Stomach (tissue), 9 donors: Measurements from ENCODE around the gene ITGB4. TPM values are rescaled to one million over a fixed set of nuclear protein-coding genes. Genes with fewer than 3 reads are reported as not detected.

Experiments
- DNase-seq, 2 donors: peaks; one replicate each; pipeline versions ENCODE4 v3.0.0 to v3.0.0-alpha.2; 2013 to 2019
- H3K27ac ChIP-seq, 5 donors: fragments of 200-600 bp in 4 of 5; sonication (generic) in 4 of 5; one replicate each; pipeline ENCODE4 v1.5.1; 2013 to 2019; ENCODE audit warnings: mild to moderate bottlenecking in 1 of 5, moderate library complexity in 1 of 5
- H3K27me3 ChIP-seq, 3 donors: fragments of 200-600 bp; sonication (generic); one replicate each; pipeline ENCODE4 v1.5.1; 2017 to 2019; ENCODE audit warnings: mixed run types in 1 of 3
- H3K36me3 ChIP-seq, 4 donors: fragments of 200-600 bp; sonication (generic); 1 replicate in 3 of 4; 2 replicates in 1 of 4; pipeline ENCODE4 v1.5.1; 2016 to 2019
- H3K4me1 ChIP-seq, 4 donors: fragments of 200-600 bp; sonication (generic); one replicate each; pipeline ENCODE4 v1.5.1; 2016 to 2019
- H3K4me3 ChIP-seq, 4 donors: fragments of 200-600 bp; sonication (generic) in 3 of 4; one replicate each; pipeline ENCODE4 v1.5.1; 2016 to 2019; ENCODE audit warnings: mild to moderate bottlenecking in 1 of 4
- H3K9me3 ChIP-seq, 4 donors: fragments of 200-600 bp; sonication (generic); one replicate each; pipeline ENCODE4 v1.5.1; 2016 to 2019
- EP300 ChIP-seq: sonication (generic); formaldehyde crosslinking; IDR thresholded peaks from one replicate; pipeline ENCODE4 v1.6.1; 2017; ENCODE audit warnings: antibody characterized with exemption
- POLR2A ChIP-seq, 4 donors: fragments of 450-650 bp; IDR thresholded peaks; one replicate each; pipeline ENCODE4 v1.6.1; 2016; ENCODE audit warnings: antibody characterized with exemption in 4 of 4, control low read depth in 2 of 4, mild to moderate bottlenecking in 1 of 4, moderate library complexity in 1 of 4
- POLR2AphosphoS5 ChIP-seq, 3 donors: sonication (generic); formaldehyde crosslinking; IDR thresholded peaks; one replicate each; pipeline ENCODE4 v1.6.1; 2016; ENCODE audit warnings: antibody characterized with exemption in 3 of 3
- WGBS, 5 donors: extraction: QIAGEN DNeasy Blood & Tissue Kit in 3 of 5; methylation state at CpG; one replicate each; pipeline versions ENCODE4 v1.1.5 to v1.1.7; 2013 to 2018; 5-methylcytosine and 5-hydroxymethylcytosine counted together
- intact Hi-C: fragments of 100-400 bp; cut with DNase I; formaldehyde crosslinking; loops from one replicate; pipeline ENCODE4 v1.15.1; 2023; ENCODE audit warnings: low total_unique reads
- polyA plus RNA-seq, 3 donors: library from polyadenylated mRNA; stranded (reverse); fragments of 200-250 nt; gene quantifications; one replicate each; pipeline ENCODE4 v1.2.3, GENCODE V29; 2013
- total RNA-seq, 5 donors: library from RNA; depleted of rRNA; stranded (reverse); fragments of >200 nt; gene quantifications; one replicate each; pipeline versions ENCODE4 v1.1.0 to v1.2.3, GENCODE V29; 2014 to 2016
- TF ChIP-seq, protein P1 (sequence below), 7 experiments: fragments of 450-650 bp in 4 of 7; fragments of 200-600 bp in 3 of 7; sonication (generic) in 3 of 7; IDR thresholded peaks; one replicate each; pipeline ENCODE4 v1.5.1; 2016 to 2019; ENCODE audit warnings: antibody characterized with exemption in 7 of 7, control low read depth in 2 of 7, mild to moderate bottlenecking in 1 of 7
- donor health status: healthy with polysubstance abuse.
- donor health status: Bipolar disorder and iron deficiency.
- donor health status: healthy.

The ITGB4 gene
- total and polyA plus RNA-seq, 8 donors = 33.6 to 137 (median 92.6) TPM

GRCh38 chr17:75763269-75763607 is 42.0 kb downstream of the ITGB4 start:
- Histone ChIP-seq H3K27me3 (no peaks in the 10 kb centered on the region), H3K9me3 (no peaks in the 10 kb centered on the region), H3K4me1 (peaks cover 19 to 31% (median 25%) of the 10 kb centered on the region in 4 donors), H3K27ac (peak overlapping the region in 1 of 5 donors; percentile 89), H3K4me3 (no peak overlapping the region), H3K36me3 (peaks cover 7 to 29% (median 26%) of the 10 kb centered on the region in 4 donors)
- intact Hi-C loops = no loop called here
- WGBS, 5 donors = 91 to 96% (median 94%) methylated on average over 2 to 3 of the region's 3 CpGs
- DNase-seq = no peak
- TF ChIP-seq POLR2A (IDR thresholded peaks at IDR 0.05) = no peak
- no peak for TF ChIP-seq POLR2AphosphoS5 (IDR thresholded peaks at IDR 0.05)
- TF ChIP-seq, protein P1, sequence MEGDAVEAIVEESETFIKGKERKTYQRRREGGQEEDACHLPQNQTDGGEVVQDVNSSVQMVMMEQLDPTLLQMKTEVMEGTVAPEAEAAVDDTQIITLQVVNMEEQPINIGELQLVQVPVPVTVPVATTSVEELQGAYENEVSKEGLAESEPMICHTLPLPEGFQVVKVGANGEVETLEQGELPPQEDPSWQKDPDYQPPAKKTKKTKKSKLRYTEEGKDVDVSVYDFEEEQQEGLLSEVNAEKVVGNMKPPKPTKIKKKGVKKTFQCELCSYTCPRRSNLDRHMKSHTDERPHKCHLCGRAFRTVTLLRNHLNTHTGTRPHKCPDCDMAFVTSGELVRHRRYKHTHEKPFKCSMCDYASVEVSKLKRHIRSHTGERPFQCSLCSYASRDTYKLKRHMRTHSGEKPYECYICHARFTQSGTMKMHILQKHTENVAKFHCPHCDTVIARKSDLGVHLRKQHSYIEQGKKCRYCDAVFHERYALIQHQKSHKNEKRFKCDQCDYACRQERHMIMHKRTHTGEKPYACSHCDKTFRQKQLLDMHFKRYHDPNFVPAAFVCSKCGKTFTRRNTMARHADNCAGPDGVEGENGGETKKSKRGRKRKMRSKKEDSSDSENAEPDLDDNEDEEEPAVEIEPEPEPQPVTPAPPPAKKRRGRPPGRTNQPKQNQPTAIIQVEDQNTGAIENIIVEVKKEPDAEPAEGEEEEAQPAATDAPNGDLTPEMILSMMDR (IDR thresholded peaks at IDR 0.05) = no peak
- TF ChIP-seq EP300 = no peak

GRCh38 chr17:75763613-75764416 is 42.6 kb downstream of the ITGB4 start:
- Histone ChIP-seq H3K36me3 (peaks cover 1 to 23% (median 20%) of the 10 kb centered on the region in 4 donors), H3K4me3 (peak overlapping the region; percentile 55 to 82 (median 70)), H3K4me1 (peaks cover 19 to 31% (median 25%) of the 10 kb centered on the region in 4 donors), H3K27me3 (no peaks in the 10 kb centered on the region), H3K27ac (peak overlapping the region in 4 of 5 donors; percentile 86 to 91 (median 89)), H3K9me3 (no peaks in the 10 kb centered on the region)
- TF ChIP-seq EP300 (no peak), POLR2A (IDR thresholded peaks at IDR 0.05) (no peak), POLR2AphosphoS5 (IDR thresholded peaks at IDR 0.05) (no peak)
- TF ChIP-seq, protein P1 (IDR thresholded peaks at IDR 0.05) = no peak
- 68 to 75% (median 72%) methylated on average over 10 to 16 of the region's 16 CpGs for WGBS, 5 donors
- intact Hi-C loops = no loop called here
- no peak for DNase-seq

DNA sequence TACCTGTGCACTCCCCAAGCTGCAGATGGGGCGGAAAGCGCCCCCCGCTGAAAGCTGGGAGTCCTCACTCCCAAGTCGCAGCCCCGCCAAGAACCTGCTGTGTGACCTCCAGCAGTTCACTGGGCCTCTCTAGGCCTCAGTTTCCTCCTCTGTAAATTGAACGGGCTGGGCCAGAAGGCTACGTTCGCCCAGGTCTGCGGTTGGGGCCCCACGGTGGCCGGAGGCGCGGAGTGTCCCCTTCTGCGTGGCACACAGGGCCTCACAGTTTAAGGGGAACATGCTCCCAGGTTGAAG is 43.1 kb downstream of the ITGB4 start:
- intact Hi-C loops = no loop called here
- Histone ChIP-seq H3K9me3 (no peaks in the 10 kb centered on the region), H3K4me3 (peak overlapping the region; percentile 55 to 82 (median 70)), H3K4me1 (peaks cover 19 to 34% (median 27%) of the 10 kb centered on the region in 4 donors), H3K36me3 (peaks cover 0 to 18% (median 16%) of the 10 kb centered on the region in 4 donors), H3K27ac (peak overlapping the region; percentile 86 to 91 (median 89)), H3K27me3 (no peaks in the 10 kb centered on the region)
- 9 to 33% (median 16%) methylated on average over 6 to 14 of the region's 14 CpGs; no CpG with 5 or more reads in 1 of the 5 donors for WGBS, 5 donors
- DNase-seq = no peak
- TF ChIP-seq, protein P1 (IDR thresholded peaks at IDR 0.05) = peak in 3 of 7 experiments; percentile 25 to 69 (median 43)
- TF ChIP-seq POLR2AphosphoS5 (IDR thresholded peaks at IDR 0.05) = no peak

DNA sequence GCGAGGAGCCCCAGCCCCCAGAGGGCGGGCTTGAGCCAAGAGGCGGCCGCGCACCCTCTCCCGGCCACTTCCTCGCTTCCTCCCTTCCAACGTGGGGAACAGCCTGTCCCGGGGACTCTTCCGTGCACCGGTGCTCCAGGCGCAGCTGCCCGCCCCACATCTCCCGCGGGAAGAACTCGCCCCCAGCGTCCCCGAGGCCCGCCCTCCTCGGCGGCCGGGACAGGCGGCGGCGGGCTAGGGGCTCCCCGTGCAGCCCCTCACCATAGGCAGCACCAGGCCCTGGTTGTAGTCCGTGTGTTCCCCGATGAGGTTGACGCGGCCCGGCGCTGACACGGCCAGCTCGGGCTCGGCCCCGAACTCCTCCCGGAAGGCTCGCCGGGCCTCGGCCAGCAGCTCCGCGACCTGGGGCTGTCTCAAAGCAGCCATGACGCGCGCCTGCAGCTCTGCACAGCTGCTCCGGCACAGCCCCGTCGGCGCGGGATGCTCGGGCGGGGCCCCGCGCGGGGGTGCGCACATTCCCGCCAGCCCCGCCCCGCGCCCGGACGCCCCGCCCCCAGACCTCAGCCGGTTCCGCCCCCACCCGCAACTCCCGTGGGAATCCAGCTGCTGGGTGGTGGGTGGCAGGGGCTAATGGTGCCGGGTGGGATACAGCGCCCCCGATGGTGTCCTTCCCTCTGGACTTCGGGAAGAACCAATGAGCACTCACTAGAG is 43.6 kb downstream of the ITGB4 start, which contains the start of gene GALK1:
Gene GALK1, minus strand, starts transcription at position 482 of the 711 bp plus-strand sequence. Its CDS starts 56 bp downstream, at position 426.
- WGBS, 5 donors = 0% methylated on average over 4 to 71 of the region's 71 CpGs
- DNase-seq = peak; percentile 79 to 92
- no peaks in the 10 kb centered on the region for H3K9me3 ChIP-seq
- peaks cover 0 to 16% (median 12%) of the 10 kb centered on the region in 4 donors for H3K36me3 ChIP-seq
- peak within 1 kb of the TSS; percentile 55 to 82 (median 70) for H3K4me3 ChIP-seq
- TF ChIP-seq, protein P1 (IDR thresholded peaks at IDR 0.05) = peak in 2 of 7 experiments; percentile 63 to 72
- no peak for TF ChIP-seq POLR2A (IDR thresholded peaks at IDR 0.05)
- no peak for TF ChIP-seq EP300
- peak in 2 of 3 donors; percentile 15 to 24 for TF ChIP-seq POLR2AphosphoS5 (IDR thresholded peaks at IDR 0.05)
- H3K27me3 ChIP-seq = no peaks in the 10 kb centered on the region
- peak within 1 kb of the TSS; percentile 86 to 91 (median 89) for H3K27ac ChIP-seq
- intact Hi-C loops = no loop called here
- H3K4me1 ChIP-seq = peaks cover 19 to 39% (median 28%) of the 10 kb centered on the region in 4 donors
